PC-9 (cell line): ENCODE results near the gene ZC2HC1B. TPM values are rescaled to one million over a fixed set of nuclear protein-coding genes. Genes with fewer than 3 reads are reported as not detected.

Experiments used
- BruUV-seq: library from RNA; stranded (reverse); fragments of 400-500 nt; replicated peaks from 2 replicates; lab custom pipeline; 2021; lab: Mats Ljungman, UMichigan
- CTCF ChIA-PET: fragments of 300-600 bp; sonication (Branson Sonifier 250); formaldehyde crosslinking; loops from one replicate; lab custom pipeline; 2022; ENCODE audit warnings: antibody characterized with exemption; lab: Charles Lee
- POLR2A ChIA-PET: fragments of 300-600 bp; sonication (Branson Sonifier 250); formaldehyde crosslinking; loops from one replicate; lab custom pipeline; 2022; ENCODE audit warnings: antibody characterized with exemption; ENCODE audit not compliant: unreplicated experiment; lab: Charles Lee
- DNase-seq, 2 experiments: peaks; one replicate each; pipeline versions ENCODE4 v3.0.0 to v3.0.0-alpha.2; 2015 to 2022; ENCODE audit warnings: mixed read lengths in 1 of 2
- H2AFZ ChIP-seq: fragments of 200-600 bp; sonication (generic); 2 replicates; pipeline ENCODE4 v1.8.1; 2017; ENCODE audit warnings: antibody characterized with exemption
- H3F3A ChIP-seq: fragments of 200-600 bp; sonication (generic); 2 replicates; pipeline ENCODE4 v1.8.1; 2017; ENCODE audit warnings: antibody characterized with exemption, mild to moderate bottlenecking, low read depth; ENCODE audit not compliant: insufficient read depth
- H3K27ac ChIP-seq: fragments of 200-600 bp; sonication (generic); 2 replicates; pipeline ENCODE4 v1.6.1; 2016; ENCODE audit warnings: mixed run types
- H3K27me3 ChIP-seq: fragments of 200-600 bp; sonication (generic); 2 replicates; pipeline ENCODE4 v1.6.1; 2016; ENCODE audit warnings: low read depth, mixed run types; ENCODE audit not compliant: insufficient read depth
- H3K36me3 ChIP-seq: fragments of 200-600 bp; sonication (generic); 2 replicates; pipeline ENCODE4 v1.6.1; 2016; ENCODE audit warnings: low read depth, mixed run types
- H3K4me1 ChIP-seq: fragments of 200-600 bp; sonication (generic); replicated peaks from 2 replicates; pipeline ENCODE4 v1.6.1; 2016; ENCODE audit warnings: mixed run types; ENCODE audit not compliant: insufficient read depth
- H3K4me2 ChIP-seq: fragments of 200-600 bp; sonication (generic); 2 replicates; pipeline ENCODE4 v1.6.1; 2017; ENCODE audit warnings: mixed run types
- H3K4me3 ChIP-seq: fragments of 200-600 bp; sonication (generic); 2 replicates; pipeline ENCODE4 v1.6.1; 2016; ENCODE audit warnings: mixed run types
- H3K79me2 ChIP-seq: fragments of 200-600 bp; sonication (generic); 2 replicates; pipeline ENCODE4 v1.6.1; 2017; ENCODE audit warnings: low read depth, mixed run types
- H3K9me2 ChIP-seq: fragments of 200-600 bp; sonication (generic); 2 replicates; pipeline ENCODE4 v1.8.1; 2017; ENCODE audit warnings: mild to moderate bottlenecking; ENCODE audit not compliant: insufficient read depth
- H3K9me3 ChIP-seq: fragments of 200-600 bp; sonication (generic); 2 replicates; pipeline ENCODE4 v1.8.1; 2016; ENCODE audit warnings: low read depth; ENCODE audit not compliant: insufficient read depth
- H4K20me1 ChIP-seq: fragments of 200-600 bp; sonication (generic); 2 replicates; pipeline ENCODE4 v1.8.1; 2017; ENCODE audit not compliant: insufficient read depth
- EZH2 ChIP-seq: fragments of 200-600 bp; sonication (generic); IDR thresholded peaks from 2 replicates; pipeline ENCODE4 v1.8.0; 2017; ENCODE audit warnings: antibody characterized with exemption, low read depth
- intact Hi-C: fragments of 100-400 bp; cut with micrococcal nuclease; formaldehyde crosslinking; loops from one replicate; pipeline ENCODE4 v1.10.0; 2022; ENCODE audit not compliant: unreplicated experiment
- total RNA-seq: library from RNA; stranded (reverse); gene quantifications from 2 replicates; pipeline ENCODE4 v1.2.3, GENCODE V29; 2021
- TF ChIP-seq, protein P1 (sequence below): fragments of 200-600 bp; sonication (generic); conservative IDR thresholded peaks from 2 replicates; pipeline ENCODE4 v1.6.1; 2017; ENCODE audit warnings: mixed run types, antibody characterized with exemption, mild to moderate bottlenecking, moderate library complexity

ZC2HC1B gene
- total RNA-seq, 1 experiment from 2014 or later, result not detected

DNA sequence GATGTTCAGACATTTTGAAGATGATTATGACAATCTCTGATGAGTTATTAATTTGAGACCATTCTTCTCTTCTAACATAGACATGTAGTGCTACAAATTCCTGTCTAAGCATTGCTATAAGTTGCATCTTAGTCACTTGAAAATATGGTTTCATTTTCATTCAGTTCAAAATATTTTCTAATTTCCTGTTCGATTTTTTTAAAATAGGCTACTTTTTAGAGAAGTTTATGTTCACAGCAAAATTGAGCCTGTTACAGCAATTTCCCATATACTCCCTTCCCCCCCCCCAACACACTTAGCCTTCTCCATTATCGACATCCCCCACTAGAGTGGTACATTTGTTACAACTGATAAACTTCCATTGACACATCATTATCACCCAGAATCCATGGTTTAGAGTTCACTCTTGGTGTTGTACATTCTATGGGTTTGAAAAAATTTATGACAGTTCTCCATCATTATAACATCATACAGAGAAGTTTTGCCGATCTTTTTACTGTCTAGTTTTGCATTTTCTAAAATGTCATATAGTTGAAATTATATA lies 112.6 kb downstream of the ZC2HC1B start:
- Histone ChIP-seq H3K4me3 (no peak overlapping the region), H3K27me3 (no peaks in the 10 kb centered on the region), H3K4me1 (no peaks in the 10 kb centered on the region), H4K20me1 (no peaks in the 10 kb centered on the region), H3K9me2 (no peaks in the 10 kb centered on the region; the same call in 1 of the 2 replicates), H2AFZ (no peak overlapping the region), H3K79me2 (no peaks in the 10 kb centered on the region), H3K9me3 (no peaks in the 10 kb centered on the region), H3F3A (no peaks in the 10 kb centered on the region), H3K36me3 (no peaks in the 10 kb centered on the region), H3K4me2 (no peak overlapping the region), H3K27ac (no peak overlapping the region)
- ChIA-PET CTCF (interaction anchor here (0.6 kb wide), 1 partner anchor 18 kb away, joined by 16 read pairs; no protein-coding TSS in a partner anchor), POLR2A (interaction anchor here (0.6 kb wide), 1 partner anchor 116 kb away, joined by 8 read pairs; no protein-coding TSS in a partner anchor)
- intact Hi-C loops, result no loop called here
- BruUV-seq, result no TSS peak
- no peak for TF ChIP-seq EZH2
- TF ChIP-seq, protein P1, sequence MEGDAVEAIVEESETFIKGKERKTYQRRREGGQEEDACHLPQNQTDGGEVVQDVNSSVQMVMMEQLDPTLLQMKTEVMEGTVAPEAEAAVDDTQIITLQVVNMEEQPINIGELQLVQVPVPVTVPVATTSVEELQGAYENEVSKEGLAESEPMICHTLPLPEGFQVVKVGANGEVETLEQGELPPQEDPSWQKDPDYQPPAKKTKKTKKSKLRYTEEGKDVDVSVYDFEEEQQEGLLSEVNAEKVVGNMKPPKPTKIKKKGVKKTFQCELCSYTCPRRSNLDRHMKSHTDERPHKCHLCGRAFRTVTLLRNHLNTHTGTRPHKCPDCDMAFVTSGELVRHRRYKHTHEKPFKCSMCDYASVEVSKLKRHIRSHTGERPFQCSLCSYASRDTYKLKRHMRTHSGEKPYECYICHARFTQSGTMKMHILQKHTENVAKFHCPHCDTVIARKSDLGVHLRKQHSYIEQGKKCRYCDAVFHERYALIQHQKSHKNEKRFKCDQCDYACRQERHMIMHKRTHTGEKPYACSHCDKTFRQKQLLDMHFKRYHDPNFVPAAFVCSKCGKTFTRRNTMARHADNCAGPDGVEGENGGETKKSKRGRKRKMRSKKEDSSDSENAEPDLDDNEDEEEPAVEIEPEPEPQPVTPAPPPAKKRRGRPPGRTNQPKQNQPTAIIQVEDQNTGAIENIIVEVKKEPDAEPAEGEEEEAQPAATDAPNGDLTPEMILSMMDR, result no peak
- DNase-seq, result no peak

DNA sequence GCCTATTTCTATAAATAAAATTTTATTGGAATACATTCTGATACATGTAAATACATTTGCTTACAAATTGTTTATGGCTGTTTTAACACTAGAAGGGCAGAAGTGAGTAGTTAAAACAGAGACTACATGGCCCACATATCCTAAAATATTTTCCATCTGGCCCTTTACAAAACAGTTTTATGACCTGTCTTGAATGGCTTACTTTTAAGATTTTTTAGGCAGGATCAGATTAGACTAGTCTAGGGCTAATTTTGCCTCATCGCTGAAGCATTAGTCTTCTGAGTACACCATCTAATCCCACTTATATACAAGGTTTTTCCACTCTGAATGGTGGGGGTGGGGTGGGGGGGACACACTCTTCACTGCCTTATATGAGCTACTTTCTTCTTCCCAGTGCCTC lies 116.6 kb downstream of the ZC2HC1B start:
- TF ChIP-seq, protein P1, result no peak
- TF ChIP-seq EZH2, result no peak
- no peaks in the 10 kb centered on the region for H3F3A ChIP-seq
- H3K27me3 ChIP-seq, result no peaks in the 10 kb centered on the region
- CTCF ChIA-PET, result no interaction called here
- intact Hi-C loops, result no loop called here
- H3K9me2 ChIP-seq, result no peaks in the 10 kb centered on the region
- H4K20me1 ChIP-seq, result no peaks in the 10 kb centered on the region
- no peak overlapping the region for H2AFZ ChIP-seq
- POLR2A ChIA-PET, result no interaction called here
- no peak for DNase-seq
- H3K27ac ChIP-seq, result no peak overlapping the region
- H3K4me1 ChIP-seq, result no peaks in the 10 kb centered on the region
- BruUV-seq, result no TSS peak
- H3K4me3 ChIP-seq, result no peak overlapping the region
- H3K4me2 ChIP-seq, result no peak overlapping the region
- no peaks in the 10 kb centered on the region for H3K79me2 ChIP-seq
- H3K9me3 ChIP-seq, result no peaks in the 10 kb centered on the region
- H3K36me3 ChIP-seq, result no peaks in the 10 kb centered on the region

DNA sequence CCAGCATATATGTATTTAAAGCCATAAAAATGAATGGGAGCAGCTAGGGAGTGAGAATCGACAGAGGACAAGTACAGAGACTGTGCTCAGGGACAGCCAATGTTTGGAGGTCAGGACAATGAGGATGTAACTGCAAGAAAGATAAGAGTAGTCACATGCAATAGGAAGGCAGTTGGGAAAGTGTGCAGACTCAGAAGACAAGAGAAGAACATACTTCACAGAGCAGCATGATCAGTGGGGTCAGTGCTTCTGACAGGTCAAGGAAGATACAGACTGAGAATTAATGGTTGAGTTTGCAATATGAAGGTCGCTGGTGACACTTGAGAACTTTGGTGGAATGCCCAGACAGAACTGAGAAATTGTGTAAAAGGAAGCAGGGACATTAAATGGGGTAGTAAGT lies 118.7 kb downstream of the ZC2HC1B start:
- Histone ChIP-seq H4K20me1 (no peaks in the 10 kb centered on the region), H3K9me3 (no peaks in the 10 kb centered on the region), H3K9me2 (no peaks in the 10 kb centered on the region), H3K36me3 (no peaks in the 10 kb centered on the region), H3K4me1 (no peaks in the 10 kb centered on the region), H3K4me3 (no peak overlapping the region), H3K4me2 (no peak overlapping the region), H3K79me2 (no peaks in the 10 kb centered on the region), H2AFZ (no peak overlapping the region), H3F3A (no peaks in the 10 kb centered on the region), H3K27ac (no peak overlapping the region), H3K27me3 (no peaks in the 10 kb centered on the region)
- CTCF ChIA-PET, result no interaction called here
- POLR2A ChIA-PET, result no interaction called here
- TF ChIP-seq, protein P1, result no peak
- no peak for TF ChIP-seq EZH2
- intact Hi-C loops, result no loop called here
- BruUV-seq, result no TSS peak
- no peak for DNase-seq
